ENCODE results near the gene ZSCAN30. TPM values are rescaled to one million over a fixed set of nuclear protein-coding genes. Genes with fewer than 3 reads are reported as not detected.

ZSCAN30 gene
- total and polyA plus RNA-seq, 9 of the 15 experiments (the other 6 are each of a cell fraction or from before 2014, with no cell fraction given) = 4.6 to 13.6 (median 10.8) TPM

DNA sequence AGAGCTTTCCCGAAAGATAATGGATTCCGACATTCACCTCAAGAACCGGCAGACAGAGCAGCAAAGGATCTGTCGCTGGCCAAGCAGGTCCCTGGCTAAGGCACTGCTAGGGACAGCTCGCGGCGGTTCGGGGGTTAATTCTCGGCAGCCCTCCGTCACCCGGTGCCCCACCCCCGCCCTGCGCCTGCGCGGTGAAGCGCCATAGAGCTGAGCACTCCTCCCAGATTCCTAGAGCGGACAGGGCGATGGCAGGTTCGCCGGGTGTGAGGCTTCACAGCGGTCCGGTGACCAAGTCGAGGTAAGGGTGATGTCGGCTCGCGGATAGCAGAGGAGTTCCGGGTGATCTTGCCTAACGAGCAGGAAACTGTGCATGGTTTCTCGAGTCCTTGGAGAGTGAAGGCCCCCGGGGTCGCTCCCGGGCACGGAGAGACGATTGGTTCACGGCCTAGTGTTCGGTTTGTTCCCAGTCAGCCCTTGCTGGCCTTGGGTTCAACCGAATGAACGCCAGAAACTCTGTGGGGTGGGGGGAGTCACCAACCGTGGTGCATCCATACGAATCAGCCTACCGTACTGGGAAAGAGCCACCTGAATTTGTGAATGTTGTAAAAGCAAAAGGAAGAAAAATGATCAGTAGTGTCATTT is at the start of gene ZSCAN30 (continued):
- TF ChIP-seq, protein P1, sequence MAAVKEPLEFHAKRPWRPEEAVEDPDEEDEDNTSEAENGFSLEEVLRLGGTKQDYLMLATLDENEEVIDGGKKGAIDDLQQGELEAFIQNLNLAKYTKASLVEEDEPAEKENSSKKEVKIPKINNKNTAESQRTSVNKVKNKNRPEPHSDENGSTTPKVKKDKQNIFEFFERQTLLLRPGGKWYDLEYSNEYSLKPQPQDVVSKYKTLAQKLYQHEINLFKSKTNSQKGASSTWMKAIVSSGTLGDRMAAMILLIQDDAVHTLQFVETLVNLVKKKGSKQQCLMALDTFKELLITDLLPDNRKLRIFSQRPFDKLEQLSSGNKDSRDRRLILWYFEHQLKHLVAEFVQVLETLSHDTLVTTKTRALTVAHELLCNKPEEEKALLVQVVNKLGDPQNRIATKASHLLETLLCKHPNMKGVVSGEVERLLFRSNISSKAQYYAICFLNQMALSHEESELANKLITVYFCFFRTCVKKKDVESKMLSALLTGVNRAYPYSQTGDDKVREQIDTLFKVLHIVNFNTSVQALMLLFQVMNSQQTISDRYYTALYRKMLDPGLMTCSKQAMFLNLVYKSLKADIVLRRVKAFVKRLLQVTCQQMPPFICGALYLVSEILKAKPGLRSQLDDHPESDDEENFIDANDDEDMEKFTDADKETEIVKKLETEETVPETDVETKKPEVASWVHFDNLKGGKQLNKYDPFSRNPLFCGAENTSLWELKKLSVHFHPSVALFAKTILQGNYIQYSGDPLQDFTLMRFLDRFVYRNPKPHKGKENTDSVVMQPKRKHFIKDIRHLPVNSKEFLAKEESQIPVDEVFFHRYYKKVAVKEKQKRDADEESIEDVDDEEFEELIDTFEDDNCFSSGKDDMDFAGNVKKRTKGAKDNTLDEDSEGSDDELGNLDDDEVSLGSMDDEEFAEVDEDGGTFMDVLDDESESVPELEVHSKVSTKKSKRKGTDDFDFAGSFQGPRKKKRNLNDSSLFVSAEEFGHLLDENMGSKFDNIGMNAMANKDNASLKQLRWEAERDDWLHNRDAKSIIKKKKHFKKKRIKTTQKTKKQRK (IDR thresholded peaks at IDR 0.05; ENCODE audit: borderline replicate concordance, low read depth, low read length) = 0 out of 2 replicates have a peak, but pooled peaks have one; percentile 12
- TF ChIP-seq ELF2 (CRISPR knock-in tag; IDR thresholded peaks at IDR 0.05) (no peak; the same call in 1 of the 2 replicates), ZNF224 (CRISPR knock-in tag; IDR thresholded peaks at IDR 0.05) (no peak), ZBTB8A (IDR thresholded peaks at IDR 0.05; ENCODE audit: partially characterized antibody) (no peak), U2AF1 (optimal IDR thresholded peaks at IDR 0.05; ENCODE audit: low read depth, low read length) (no peak), TEAD4 (IDR thresholded peaks at IDR 0.05; ENCODE audit: low read length) (peak; percentile 38; the same call in 1 of the 2 replicates), TEAD4 (CRISPR knock-in tag; IDR thresholded peaks at IDR 0.05; ENCODE audit: borderline replicate concordance) (no peak), RBM22 (IDR thresholded peaks at IDR 0.05; ENCODE audit: low read depth, low read length, poor library complexity, severe bottlenecking) (no peak), ZBTB1 (CRISPR knock-in tag; IDR thresholded peaks at IDR 0.05; ENCODE audit: borderline replicate concordance, low read depth) (0 out of 2 replicates have a peak, but pooled peaks have one; percentile 70), ZKSCAN3 (CRISPR knock-in tag; IDR thresholded peaks at IDR 0.05) (no peak), ZNF583 (CRISPR knock-in tag; IDR thresholded peaks at IDR 0.05) (no peak), CBX1 (IDR thresholded peaks at IDR 0.05; ENCODE audit: low read depth) (peak; percentile 97), PHB2 (IDR thresholded peaks at IDR 0.05; ENCODE audit: low read depth) (no peak), ZNF324 (CRISPR knock-in tag; IDR thresholded peaks at IDR 0.05) (no peak; the same call in 1 of the 2 replicates), TOE1 (IDR thresholded peaks at IDR 0.05; ENCODE audit: borderline replicate concordance) (peak; percentile 88), TOE1 (CRISPR knock-in tag; IDR thresholded peaks at IDR 0.05; ENCODE audit: borderline replicate concordance, low read depth) (no peak), XRCC4 (IDR thresholded peaks at IDR 0.05; ENCODE audit: extremely low read depth, insufficient read depth, insufficient read length) (no peak), ZKSCAN8 (CRISPR knock-in tag; IDR thresholded peaks at IDR 0.05) (no peak), ZNF707 (CRISPR knock-in tag; conservative IDR thresholded peaks at IDR 0.05) (no peak), CREM (IDR thresholded peaks at IDR 0.05; ENCODE audit: low read depth) (peak; percentile 90), FOXA3 (CRISPR knock-in tag; conservative IDR thresholded peaks at IDR 0.05 in 1 of 2, IDR thresholded peaks at IDR 0.05 in 1 of 2) (0 out of 4 replicates have a peak, but pooled peaks of 1 of the 2 experiments have one; percentile 28), TCF3 (CRISPR knock-in tag; IDR thresholded peaks at IDR 0.05) (peak; percentile 3; the same call in 1 of the 2 replicates), CEBPB (tag; IDR thresholded peaks at IDR 0.05) (no peak), DMBX1 (CRISPR knock-in tag; IDR thresholded peaks at IDR 0.05; ENCODE audit: borderline replicate concordance) (0 out of 2 replicates have a peak, but pooled peaks have one; percentile 19)
- TF ChIP-seq, protein P2, sequence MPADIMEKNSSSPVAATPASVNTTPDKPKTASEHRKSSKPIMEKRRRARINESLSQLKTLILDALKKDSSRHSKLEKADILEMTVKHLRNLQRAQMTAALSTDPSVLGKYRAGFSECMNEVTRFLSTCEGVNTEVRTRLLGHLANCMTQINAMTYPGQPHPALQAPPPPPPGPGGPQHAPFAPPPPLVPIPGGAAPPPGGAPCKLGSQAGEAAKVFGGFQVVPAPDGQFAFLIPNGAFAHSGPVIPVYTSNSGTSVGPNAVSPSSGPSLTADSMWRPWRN (IDR thresholded peaks at IDR 0.05; ENCODE audit: low read depth) = no peak

All from K562 (cell line).